GM12864 (cell line): ENCODE measurements around the gene MARS2.

Experiments
- DNase-seq: peaks from one replicate; pipeline ENCODE4 v3.0.0-alpha.2; 2011; ENCODE audit warnings: low read depth
- H3K4me3 ChIP-seq: 2 replicates; pipeline ENCODE4 v1.5.1; 2011; ENCODE audit warnings: mild to moderate bottlenecking, low read depth, low read length, control low read depth
- CTCF ChIP-seq: IDR thresholded peaks from 2 replicates; pipeline ENCODE4 v1.5.1; 2011; ENCODE audit warnings: low read depth, mild to moderate bottlenecking, moderate library complexity, low read length, control low read depth, inconsistent platforms; ENCODE audit errors: missing control alignments

Gene MARS2

GRCh38 chr2:197673106-197673505 is 32.1 kb upstream of the MARS2 start:
- no peak for TF ChIP-seq CTCF
- no peak for DNase-seq
- H3K4me3 ChIP-seq, result no peak overlapping the region

GRCh38 chr2:197673606-197674005 is 31.6 kb upstream of the MARS2 start:
- no peak overlapping the region for H3K4me3 ChIP-seq
- no peak for TF ChIP-seq CTCF
- no peak for DNase-seq

GRCh38 chr2:197674060-197674459 is 31.1 kb upstream of the MARS2 start:
- H3K4me3 ChIP-seq, result no peak overlapping the region
- no peak for TF ChIP-seq CTCF
- no peak for DNase-seq

GRCh38 chr2:197674591-197674990 is 30.6 kb upstream of the MARS2 start:
- DNase-seq, result no peak
- no peak for TF ChIP-seq CTCF
- no peak overlapping the region for H3K4me3 ChIP-seq

GRCh38 chr2:197675246-197675645 is 29.9 kb upstream of the MARS2 start, which contains the start of gene RFTN2:
RFTN2 (minus strand) TSS chr2:197675587; CDS start chr2:197675458, 129 bp downstream.
- no peak within 1 kb of the TSS for H3K4me3 ChIP-seq
- DNase-seq, result no peak
- no peak for TF ChIP-seq CTCF

- TF ChIP-seq CTCF, result no peak
- H3K4me3 ChIP-seq, result no peak overlapping the region
- DNase-seq, result no peak
These were observed 29.4 kb upstream of the MARS2 start for GRCh38 chr2:197675711-197676188.

- no peak overlapping the region for H3K4me3 ChIP-seq
- no peak for TF ChIP-seq CTCF
- DNase-seq, result no peak
These were observed 28.1 kb upstream of the MARS2 start for GRCh38 chr2:197677056-197677455.
